ENCODE results near the gene SGCD. TPM values are rescaled to one million over a fixed set of nuclear protein-coding genes. Genes with fewer than 3 reads are reported as not detected.

SGCD gene
- total RNA-seq, 1 experiment from 2014 or later, result not detected

DNA sequence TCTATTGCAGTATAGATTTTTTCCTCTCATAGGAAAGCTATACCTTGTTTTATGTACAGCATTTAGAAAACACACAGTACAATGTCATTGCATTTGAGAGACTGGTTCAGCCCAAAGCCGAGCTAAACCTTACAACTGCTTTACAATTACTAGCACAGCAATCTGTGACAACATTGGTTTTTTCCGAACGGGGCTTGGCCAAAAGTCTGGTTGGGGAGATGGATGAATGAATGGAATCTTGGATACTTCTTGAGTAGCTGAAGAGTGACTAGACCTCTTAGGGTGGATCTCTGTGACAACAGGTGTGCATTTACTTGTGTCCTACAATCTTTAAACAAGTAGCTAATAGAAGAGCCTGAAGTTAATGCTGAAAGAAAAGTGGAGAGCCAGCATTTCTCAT is 1.2 kb downstream of the SGCD start:
- ChIA-PET POLR2A (no interaction called here), CTCF (no interaction called here)
- no TSS peak for BruUV-seq (replicated peaks)
- DNase-seq (ENCODE audit: low read depth, low spot score), result no peak
- ATAC-seq, result no peak
- no peaks in the 10 kb centered on the region for H3K36me3 ChIP-seq (ENCODE audit: control insufficient read depth, insufficient read depth, low read length)
- in situ Hi-C loops (cut with HindIII; ENCODE audit: low pct_unique_long_range_greater_than_20kb, low sequenced_read_pairs) (no loop called here), intact Hi-C loops (cut with micrococcal nuclease; ENCODE audit: unreplicated experiment) (no loop called here)
- no peak overlapping the region for H3K27ac ChIP-seq (ENCODE audit: low read length)
- H3K4me3 ChIP-seq (ENCODE audit: low read depth in 2 of 2, low read length in 2 of 2), result no peak overlapping the region
- TF ChIP-seq TCF7L2 (IDR thresholded peaks at IDR 0.05; ENCODE audit: low read depth, low read length) (no peak), SIN3A (IDR thresholded peaks at IDR 0.05; ENCODE audit: borderline replicate concordance, insufficient read depth, low read depth, low read length) (no peak), POLR2AphosphoS5 (IDR thresholded peaks at IDR 0.05; ENCODE audit: low read depth, low read length) (no peak)
- TF ChIP-seq, protein P1, sequence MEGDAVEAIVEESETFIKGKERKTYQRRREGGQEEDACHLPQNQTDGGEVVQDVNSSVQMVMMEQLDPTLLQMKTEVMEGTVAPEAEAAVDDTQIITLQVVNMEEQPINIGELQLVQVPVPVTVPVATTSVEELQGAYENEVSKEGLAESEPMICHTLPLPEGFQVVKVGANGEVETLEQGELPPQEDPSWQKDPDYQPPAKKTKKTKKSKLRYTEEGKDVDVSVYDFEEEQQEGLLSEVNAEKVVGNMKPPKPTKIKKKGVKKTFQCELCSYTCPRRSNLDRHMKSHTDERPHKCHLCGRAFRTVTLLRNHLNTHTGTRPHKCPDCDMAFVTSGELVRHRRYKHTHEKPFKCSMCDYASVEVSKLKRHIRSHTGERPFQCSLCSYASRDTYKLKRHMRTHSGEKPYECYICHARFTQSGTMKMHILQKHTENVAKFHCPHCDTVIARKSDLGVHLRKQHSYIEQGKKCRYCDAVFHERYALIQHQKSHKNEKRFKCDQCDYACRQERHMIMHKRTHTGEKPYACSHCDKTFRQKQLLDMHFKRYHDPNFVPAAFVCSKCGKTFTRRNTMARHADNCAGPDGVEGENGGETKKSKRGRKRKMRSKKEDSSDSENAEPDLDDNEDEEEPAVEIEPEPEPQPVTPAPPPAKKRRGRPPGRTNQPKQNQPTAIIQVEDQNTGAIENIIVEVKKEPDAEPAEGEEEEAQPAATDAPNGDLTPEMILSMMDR (IDR thresholded peaks at IDR 0.05), result no peak
- TF ChIP-seq, protein P2, sequence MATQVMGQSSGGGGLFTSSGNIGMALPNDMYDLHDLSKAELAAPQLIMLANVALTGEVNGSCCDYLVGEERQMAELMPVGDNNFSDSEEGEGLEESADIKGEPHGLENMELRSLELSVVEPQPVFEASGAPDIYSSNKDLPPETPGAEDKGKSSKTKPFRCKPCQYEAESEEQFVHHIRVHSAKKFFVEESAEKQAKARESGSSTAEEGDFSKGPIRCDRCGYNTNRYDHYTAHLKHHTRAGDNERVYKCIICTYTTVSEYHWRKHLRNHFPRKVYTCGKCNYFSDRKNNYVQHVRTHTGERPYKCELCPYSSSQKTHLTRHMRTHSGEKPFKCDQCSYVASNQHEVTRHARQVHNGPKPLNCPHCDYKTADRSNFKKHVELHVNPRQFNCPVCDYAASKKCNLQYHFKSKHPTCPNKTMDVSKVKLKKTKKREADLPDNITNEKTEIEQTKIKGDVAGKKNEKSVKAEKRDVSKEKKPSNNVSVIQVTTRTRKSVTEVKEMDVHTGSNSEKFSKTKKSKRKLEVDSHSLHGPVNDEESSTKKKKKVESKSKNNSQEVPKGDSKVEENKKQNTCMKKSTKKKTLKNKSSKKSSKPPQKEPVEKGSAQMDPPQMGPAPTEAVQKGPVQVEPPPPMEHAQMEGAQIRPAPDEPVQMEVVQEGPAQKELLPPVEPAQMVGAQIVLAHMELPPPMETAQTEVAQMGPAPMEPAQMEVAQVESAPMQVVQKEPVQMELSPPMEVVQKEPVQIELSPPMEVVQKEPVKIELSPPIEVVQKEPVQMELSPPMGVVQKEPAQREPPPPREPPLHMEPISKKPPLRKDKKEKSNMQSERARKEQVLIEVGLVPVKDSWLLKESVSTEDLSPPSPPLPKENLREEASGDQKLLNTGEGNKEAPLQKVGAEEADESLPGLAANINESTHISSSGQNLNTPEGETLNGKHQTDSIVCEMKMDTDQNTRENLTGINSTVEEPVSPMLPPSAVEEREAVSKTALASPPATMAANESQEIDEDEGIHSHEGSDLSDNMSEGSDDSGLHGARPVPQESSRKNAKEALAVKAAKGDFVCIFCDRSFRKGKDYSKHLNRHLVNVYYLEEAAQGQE (IDR thresholded peaks at IDR 0.05; ENCODE audit: insufficient read depth in 1 of 2, low read depth in 2 of 2, low read length in 1 of 2), result no peak
- no peaks in the 10 kb centered on the region for H3K4me1 ChIP-seq (ENCODE audit: control insufficient read depth, insufficient read depth, low read length)
- no peaks in the 10 kb centered on the region for H3K9me3 ChIP-seq (ENCODE audit: control insufficient read depth, insufficient read depth, low read depth, low read length)
- H3K27me3 ChIP-seq (ENCODE audit: control insufficient read depth, insufficient read depth, low read length), result no peaks in the 10 kb centered on the region; the same call in 1 of the 2 replicates

DNA sequence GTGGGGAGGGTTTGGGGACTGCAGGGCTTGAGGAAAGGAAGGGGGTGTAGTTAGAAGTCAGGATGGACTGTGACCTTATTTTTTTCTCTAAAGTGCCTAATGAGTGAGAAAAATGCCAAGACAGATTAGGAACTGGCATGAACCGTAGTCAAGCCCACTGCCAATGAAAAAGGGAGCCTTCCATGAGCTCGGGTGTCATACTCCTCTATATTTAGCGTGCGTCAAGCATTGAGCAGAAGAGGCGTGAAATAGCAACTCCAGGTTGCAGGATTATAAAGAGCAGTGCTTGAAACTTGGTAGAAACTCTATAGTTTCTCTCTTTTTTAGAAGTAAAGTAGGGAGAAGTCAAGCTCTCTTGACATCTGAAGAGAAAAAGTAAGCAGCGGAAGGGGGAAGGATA is 1.8 kb downstream of the SGCD start:
- Histone ChIP-seq H3K9me3 (ENCODE audit: control insufficient read depth, insufficient read depth, low read depth, low read length) (no peaks in the 10 kb centered on the region), H3K27ac (ENCODE audit: low read length) (no peak overlapping the region), H3K36me3 (ENCODE audit: control insufficient read depth, insufficient read depth, low read length) (no peaks in the 10 kb centered on the region), H3K4me1 (ENCODE audit: control insufficient read depth, insufficient read depth, low read length) (no peaks in the 10 kb centered on the region), H3K4me3 (ENCODE audit: low read depth in 2 of 2, low read length in 2 of 2) (no peak overlapping the region), H3K27me3 (ENCODE audit: control insufficient read depth, insufficient read depth, low read length) (no peaks in the 10 kb centered on the region; the same call in 1 of the 2 replicates)
- TF ChIP-seq TCF7L2 (IDR thresholded peaks at IDR 0.05; ENCODE audit: low read depth, low read length) (no peak), POLR2AphosphoS5 (IDR thresholded peaks at IDR 0.05; ENCODE audit: low read depth, low read length) (no peak), SIN3A (IDR thresholded peaks at IDR 0.05; ENCODE audit: borderline replicate concordance, insufficient read depth, low read depth, low read length) (no peak)
- TF ChIP-seq, protein P2 (IDR thresholded peaks at IDR 0.05; ENCODE audit: insufficient read depth in 1 of 2, low read depth in 2 of 2, low read length in 1 of 2), result no peak
- TF ChIP-seq, protein P1 (IDR thresholded peaks at IDR 0.05), result no peak
- BruUV-seq (replicated peaks), result no TSS peak
- in situ Hi-C loops (cut with HindIII; ENCODE audit: low pct_unique_long_range_greater_than_20kb, low sequenced_read_pairs) (no loop called here), intact Hi-C loops (cut with micrococcal nuclease; ENCODE audit: unreplicated experiment) (no loop called here)
- no peak for ATAC-seq
- CTCF ChIA-PET, result no interaction called here
- no peak for DNase-seq (ENCODE audit: low read depth, low spot score)
- POLR2A ChIA-PET, result no interaction called here

All from Panc1 (cell line).